ENCODE results near the gene PER1. TPM values are rescaled to one million over a fixed set of nuclear protein-coding genes. Genes with fewer than 3 reads are reported as not detected.

PER1 gene
- total RNA-seq, 1 donor from 2014 or later, result 40.8 TPM

DNA sequence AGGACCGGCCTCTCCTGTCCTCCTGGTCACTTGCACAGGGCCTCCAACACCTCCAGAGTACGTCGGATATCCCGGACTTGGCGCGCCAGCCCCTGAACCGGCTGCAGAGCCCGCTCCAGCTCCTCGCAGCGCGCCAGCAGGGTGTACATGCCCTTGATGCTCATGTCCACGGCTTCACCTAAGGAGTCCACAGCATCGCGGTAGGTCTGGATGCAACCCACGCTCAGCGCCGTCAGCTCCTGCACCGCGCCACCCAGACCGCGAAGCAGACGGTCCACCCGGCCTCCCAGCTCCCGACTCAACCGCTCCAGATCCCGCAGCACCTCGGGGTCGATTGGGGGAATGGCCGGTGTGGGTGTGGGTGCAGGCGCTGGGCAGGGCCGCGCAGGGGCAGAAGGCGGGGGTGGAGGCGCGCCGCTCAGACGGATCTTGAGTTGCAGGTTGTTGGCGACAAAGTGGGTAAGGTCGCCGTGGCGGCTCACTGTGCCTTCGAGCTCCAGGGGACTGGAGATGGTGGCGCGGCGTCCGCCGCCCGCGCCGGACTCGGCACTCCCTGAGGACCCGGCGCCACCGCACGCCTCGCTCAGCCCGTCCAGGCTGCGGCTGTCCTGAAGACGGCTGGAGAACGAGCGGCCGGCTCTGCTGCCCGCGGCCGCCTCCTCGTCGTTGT lies 37.0 kb upstream of the PER1 start:
- Mint-ChIP-seq H3K27ac (no peak overlapping the region), H3K9me3 (ENCODE audit: low read depth) (no peaks in the 10 kb centered on the region), H3K27me3 (no peaks in the 10 kb centered on the region), H3K4me1 (ENCODE audit: low read depth) (peaks cover 1% of the 10 kb centered on the region), H3K4me3 (ENCODE audit: low read depth) (no peak overlapping the region), H3K36me3 (ENCODE audit: insufficient read depth) (no peaks in the 10 kb centered on the region)
- peak; percentile 24 for DNase-seq (ENCODE audit: low spot score, unreplicated experiment)
- TF ChIP-seq, protein P1, sequence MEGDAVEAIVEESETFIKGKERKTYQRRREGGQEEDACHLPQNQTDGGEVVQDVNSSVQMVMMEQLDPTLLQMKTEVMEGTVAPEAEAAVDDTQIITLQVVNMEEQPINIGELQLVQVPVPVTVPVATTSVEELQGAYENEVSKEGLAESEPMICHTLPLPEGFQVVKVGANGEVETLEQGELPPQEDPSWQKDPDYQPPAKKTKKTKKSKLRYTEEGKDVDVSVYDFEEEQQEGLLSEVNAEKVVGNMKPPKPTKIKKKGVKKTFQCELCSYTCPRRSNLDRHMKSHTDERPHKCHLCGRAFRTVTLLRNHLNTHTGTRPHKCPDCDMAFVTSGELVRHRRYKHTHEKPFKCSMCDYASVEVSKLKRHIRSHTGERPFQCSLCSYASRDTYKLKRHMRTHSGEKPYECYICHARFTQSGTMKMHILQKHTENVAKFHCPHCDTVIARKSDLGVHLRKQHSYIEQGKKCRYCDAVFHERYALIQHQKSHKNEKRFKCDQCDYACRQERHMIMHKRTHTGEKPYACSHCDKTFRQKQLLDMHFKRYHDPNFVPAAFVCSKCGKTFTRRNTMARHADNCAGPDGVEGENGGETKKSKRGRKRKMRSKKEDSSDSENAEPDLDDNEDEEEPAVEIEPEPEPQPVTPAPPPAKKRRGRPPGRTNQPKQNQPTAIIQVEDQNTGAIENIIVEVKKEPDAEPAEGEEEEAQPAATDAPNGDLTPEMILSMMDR (IDR thresholded peaks at IDR 0.05; ENCODE audit: unreplicated experiment), result no peak

DNA sequence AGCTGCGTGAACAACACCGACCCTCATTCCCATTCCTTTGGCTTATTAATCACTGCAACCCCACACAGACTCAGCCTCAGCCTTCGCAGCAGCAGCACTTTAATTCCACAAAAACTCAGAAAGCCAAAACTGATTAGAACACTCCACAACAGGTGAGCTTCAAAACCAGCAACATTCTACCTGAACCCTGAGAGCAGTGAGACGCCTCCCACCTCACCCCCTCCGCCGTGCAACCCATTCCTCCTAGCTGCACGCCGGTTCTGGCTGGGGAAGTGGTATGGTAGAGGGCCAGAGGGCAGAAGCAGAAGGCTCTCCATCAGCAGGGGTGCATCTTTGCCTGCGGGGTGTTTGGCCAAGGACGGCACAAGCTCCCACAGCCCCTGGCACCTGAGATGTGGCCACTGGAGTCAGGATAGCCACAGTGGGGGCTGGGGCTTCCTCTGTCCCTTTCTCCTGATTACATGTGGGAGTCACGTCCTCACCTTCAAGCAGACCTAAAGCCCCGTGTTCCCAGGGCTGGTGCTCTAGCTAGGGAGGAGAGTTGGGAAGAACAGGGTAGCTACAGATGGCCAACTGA lies 36.1 kb upstream of the PER1 start:
- no peaks in the 10 kb centered on the region for H3K9me3 Mint-ChIP-seq (ENCODE audit: low read depth)
- TF ChIP-seq, protein P1 (IDR thresholded peaks at IDR 0.05; ENCODE audit: unreplicated experiment), result no peak
- H3K4me1 Mint-ChIP-seq (ENCODE audit: low read depth), result peaks cover 1% of the 10 kb centered on the region
- no peak for DNase-seq (ENCODE audit: low spot score, unreplicated experiment)
- no peak overlapping the region for H3K27ac Mint-ChIP-seq
- no peaks in the 10 kb centered on the region for H3K36me3 Mint-ChIP-seq (ENCODE audit: insufficient read depth)
- H3K27me3 Mint-ChIP-seq, result no peaks in the 10 kb centered on the region
- H3K4me3 Mint-ChIP-seq (ENCODE audit: low read depth), result no peak overlapping the region

DNA sequence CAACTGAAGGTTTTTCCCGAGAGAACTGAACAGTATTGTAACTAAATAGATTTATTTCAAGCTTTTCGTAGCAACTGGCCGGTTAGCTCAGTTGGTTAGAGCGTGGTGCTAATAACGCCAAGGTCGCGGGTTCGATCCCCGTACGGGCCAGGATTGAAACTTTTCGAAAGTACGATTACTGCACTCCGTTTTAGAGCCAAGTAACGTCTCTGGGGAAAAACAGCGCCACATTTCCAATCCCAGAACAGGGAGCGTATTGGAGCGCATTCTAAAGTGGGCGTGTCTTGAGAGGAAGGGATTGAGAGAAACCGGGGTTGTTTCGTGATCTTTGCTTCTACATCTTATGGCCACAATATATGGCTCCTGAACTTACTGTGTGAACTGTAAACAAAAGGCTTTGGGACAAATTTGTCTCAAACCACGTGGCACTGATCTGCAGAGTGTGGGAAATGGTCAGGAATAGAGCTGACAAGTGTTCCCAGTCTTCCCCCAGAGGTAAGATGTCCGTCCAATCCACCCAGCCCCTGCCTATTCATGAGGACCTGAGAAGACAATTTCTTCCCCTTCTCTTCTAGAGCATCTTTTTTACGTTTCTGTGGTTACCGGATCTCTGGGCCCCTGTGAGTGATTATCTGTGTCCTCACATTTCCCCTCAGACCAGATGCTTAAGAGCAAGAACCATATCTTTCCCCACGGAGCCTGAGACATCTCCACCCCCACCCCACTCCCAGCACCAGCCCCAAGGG lies 35.5 kb upstream of the PER1 start:
- H3K36me3 Mint-ChIP-seq (ENCODE audit: insufficient read depth), result no peaks in the 10 kb centered on the region
- H3K27me3 Mint-ChIP-seq, result peaks cover 4% of the 10 kb centered on the region
- peak; percentile 90 for DNase-seq (ENCODE audit: low spot score, unreplicated experiment)
- TF ChIP-seq, protein P1 (IDR thresholded peaks at IDR 0.05; ENCODE audit: unreplicated experiment), result no peak
- H3K4me3 Mint-ChIP-seq (ENCODE audit: low read depth), result no peak overlapping the region
- H3K27ac Mint-ChIP-seq, result no peak overlapping the region
- H3K4me1 Mint-ChIP-seq (ENCODE audit: low read depth), result peaks cover 1% of the 10 kb centered on the region
- H3K9me3 Mint-ChIP-seq (ENCODE audit: low read depth), result no peaks in the 10 kb centered on the region

DNA sequence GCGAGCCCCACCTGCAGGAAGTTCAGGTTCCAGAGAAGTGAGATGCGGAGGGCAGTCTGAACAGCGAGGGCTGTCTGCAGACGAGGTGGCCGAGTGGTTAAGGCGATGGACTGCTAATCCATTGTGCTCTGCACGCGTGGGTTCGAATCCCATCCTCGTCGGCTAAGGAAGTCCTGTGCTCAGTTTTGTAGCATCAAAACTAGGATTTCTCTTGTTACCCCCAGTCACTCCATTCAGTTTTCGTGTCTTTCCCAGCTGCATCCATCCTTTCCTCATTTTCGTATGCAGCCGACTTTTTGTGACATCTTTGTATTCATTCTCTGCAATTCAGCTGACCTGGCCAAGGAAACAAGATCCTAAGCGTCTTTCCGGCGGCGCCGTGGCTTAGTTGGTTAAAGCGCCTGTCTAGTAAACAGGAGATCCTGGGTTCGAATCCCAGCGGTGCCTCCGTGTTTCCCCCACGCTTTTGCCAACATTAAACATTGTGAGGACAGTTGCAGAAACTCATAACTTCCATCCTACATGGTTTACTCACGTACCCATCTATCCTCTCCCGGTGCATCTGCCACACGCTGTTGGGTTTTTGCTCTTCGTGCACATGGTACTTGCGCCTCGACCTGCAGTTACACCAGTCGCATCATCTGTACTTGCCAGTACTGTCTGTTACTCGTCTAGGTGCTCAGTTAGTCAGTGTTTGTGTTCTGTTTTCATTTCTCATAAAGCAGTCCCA lies 34.7 kb upstream of the PER1 start:
- TF ChIP-seq, protein P1 (IDR thresholded peaks at IDR 0.05; ENCODE audit: unreplicated experiment), result no peak
- Mint-ChIP-seq H3K27me3 (peaks cover 4% of the 10 kb centered on the region), H3K36me3 (ENCODE audit: insufficient read depth) (no peaks in the 10 kb centered on the region), H3K9me3 (ENCODE audit: low read depth) (no peaks in the 10 kb centered on the region), H3K4me3 (ENCODE audit: low read depth) (no peak overlapping the region), H3K27ac (no peak overlapping the region), H3K4me1 (ENCODE audit: low read depth) (peaks cover 1% of the 10 kb centered on the region)
- peak; percentile 91 for DNase-seq (ENCODE audit: low spot score, unreplicated experiment)

DNA sequence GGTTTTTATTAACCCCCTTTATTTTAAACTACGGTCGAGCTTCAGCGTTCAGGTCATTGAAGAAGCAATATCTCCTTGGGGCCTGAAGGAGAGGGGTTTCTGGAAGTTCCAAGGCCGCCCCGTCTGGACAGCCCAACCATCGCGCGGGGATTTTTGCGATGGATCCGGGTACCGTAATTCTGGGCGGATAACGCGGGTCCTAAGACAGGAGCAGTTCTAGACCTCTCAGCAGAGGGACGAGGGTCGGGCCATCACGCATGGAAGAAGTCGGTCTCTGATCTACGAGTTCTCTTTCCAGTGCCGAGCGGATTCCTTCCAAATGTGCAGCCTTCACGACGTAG lies 34.2 kb upstream of the PER1 start:
- peaks cover 1% of the 10 kb centered on the region for H3K4me1 Mint-ChIP-seq (ENCODE audit: low read depth)
- H3K9me3 Mint-ChIP-seq (ENCODE audit: low read depth), result no peaks in the 10 kb centered on the region

More for the DNA sequence above, 34.2 kb upstream of the PER1 start:
- Mint-ChIP-seq H3K36me3 (ENCODE audit: insufficient read depth) (no peaks in the 10 kb centered on the region), H3K27me3 (peaks cover 4% of the 10 kb centered on the region), H3K27ac (no peak overlapping the region), H3K4me3 (ENCODE audit: low read depth) (no peak overlapping the region)
- TF ChIP-seq, protein P1 (IDR thresholded peaks at IDR 0.05; ENCODE audit: unreplicated experiment), result peak; percentile 46
- DNase-seq (ENCODE audit: low spot score, unreplicated experiment), result no peak

Measured in progenitor cell of endocrine pancreas (in vitro differentiated cells).